ENCODE data around the gene ARRDC1.

- TF ChIP-seq EP300 (IDR thresholded peaks at IDR 0.05), result no peak
- TF ChIP-seq CTCF (IDR thresholded peaks at IDR 0.05), result no peak
- TF ChIP-seq POLR2A (IDR thresholded peaks at IDR 0.05), result no peak
- TF ChIP-seq POLR2AphosphoS5 (IDR thresholded peaks at IDR 0.05), result no peak
Measured at GRCh38 chr9:137588891-137589290, 16.6 kb upstream of the ARRDC1 start.
